Right hindlimb (tissue), 1 donor: Measurements from ENCODE around the gene RAP1GAP2.
"Not testable (repeated sequence)": the region's sequence is repeated elsewhere in the genome, so short reads cannot be mapped to it uniquely, and the experiment has no call there.

Source experiments
- DNase-seq: peaks from one replicate; pipeline ENCODE4 v3.0.0-alpha.2; 2018

Gene RAP1GAP2

DNA sequence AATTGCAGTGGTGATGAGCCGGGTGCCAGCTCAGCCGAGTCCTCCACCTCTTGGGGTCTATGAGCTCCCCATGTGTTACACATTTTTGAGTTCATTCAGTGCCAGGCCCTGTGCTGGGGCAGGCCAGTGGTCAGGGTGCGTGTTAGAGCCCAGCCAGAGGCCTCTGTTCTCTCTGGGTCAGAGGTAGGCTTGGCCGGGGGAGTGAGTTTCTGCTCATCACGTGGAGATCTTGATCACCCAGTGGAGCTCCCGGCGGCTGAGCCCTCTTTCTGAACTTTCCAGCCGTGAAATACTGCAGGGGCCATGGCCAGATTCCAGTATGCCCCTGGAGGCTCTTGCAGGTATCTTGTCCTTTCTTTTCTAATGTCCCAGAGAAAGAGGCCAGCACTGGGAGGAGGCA lies 93.0 kb downstream of the RAP1GAP2 start:
- DNase-seq, result no peak

DNA sequence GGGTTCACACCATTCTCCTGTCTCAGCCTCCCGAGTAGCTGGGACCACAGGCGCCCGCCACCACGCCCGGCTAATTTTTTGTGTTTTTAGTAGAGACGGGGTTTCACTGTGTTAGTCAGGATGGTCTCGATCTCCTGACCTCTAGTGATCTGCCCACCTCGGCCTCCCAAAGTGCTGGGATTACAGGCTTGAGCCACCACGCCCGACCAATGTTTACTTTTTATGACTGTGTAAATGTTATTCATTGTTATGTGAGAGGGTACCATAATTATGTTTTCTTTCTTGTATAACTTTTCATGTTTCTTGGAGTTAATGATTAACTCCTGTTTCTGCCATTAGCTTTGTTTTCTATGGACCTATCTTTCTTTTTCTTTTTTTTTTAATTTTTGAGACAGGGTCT lies 94.5 kb downstream of the RAP1GAP2 start:
- not testable (repeated sequence) for DNase-seq

DNA sequence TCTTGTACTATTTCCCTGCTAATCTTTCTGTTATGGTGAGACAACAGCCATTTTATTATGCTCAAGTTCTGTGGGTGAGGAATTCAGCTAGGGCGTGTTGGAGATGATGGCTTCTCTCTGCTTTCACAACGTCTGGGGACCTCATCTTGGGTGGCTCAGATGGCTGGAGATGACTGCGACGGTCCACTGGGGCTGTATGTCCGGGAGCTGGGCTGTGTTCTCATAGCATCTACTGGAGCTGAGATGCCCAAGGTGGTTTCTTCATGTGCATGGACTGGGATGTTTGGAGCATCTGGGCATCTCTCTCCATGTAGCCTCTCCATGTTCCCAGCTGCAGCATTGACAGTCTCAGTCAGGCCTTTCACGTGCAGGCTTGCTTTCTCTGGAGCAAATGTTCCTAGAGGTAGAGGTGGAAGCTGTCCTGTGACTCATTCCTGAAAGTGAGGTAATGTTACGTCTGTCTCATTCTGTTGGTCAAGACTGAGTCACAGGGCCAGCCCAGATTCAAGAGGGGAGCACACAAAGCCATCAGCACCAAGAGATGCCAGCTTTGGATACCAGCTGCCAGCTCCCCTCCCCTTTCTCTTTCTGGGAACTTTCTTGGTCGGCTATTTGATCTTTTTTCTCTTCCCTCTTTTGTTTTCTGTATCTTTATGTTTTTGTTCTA lies 96.2 kb downstream of the RAP1GAP2 start:
- DNase-seq, result no peak

DNA sequence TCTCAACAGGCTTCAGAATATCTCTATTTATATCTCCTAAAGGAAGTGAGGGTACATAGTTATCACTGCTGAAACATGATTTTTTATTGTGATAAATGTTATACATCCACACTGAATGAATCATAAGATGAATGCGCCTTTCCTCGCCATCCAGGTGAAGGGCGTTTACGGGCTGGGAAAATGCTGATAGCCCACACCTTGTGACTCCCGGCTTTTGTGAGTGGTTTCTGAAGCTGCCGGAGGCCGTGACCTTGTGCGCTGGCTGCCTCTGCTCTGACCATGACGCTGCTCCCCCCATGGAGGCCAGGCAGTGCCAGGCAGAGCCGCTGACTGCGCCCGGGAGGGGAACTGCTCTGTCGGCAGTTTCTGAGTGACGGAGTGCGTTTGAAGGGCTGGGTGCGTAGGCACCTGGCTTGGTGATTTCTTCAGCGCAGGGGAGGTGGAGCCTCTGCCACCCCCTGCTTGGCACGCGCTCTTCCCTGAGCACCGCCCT lies 97.2 kb downstream of the RAP1GAP2 start:
- no peak for DNase-seq

- DNase-seq, result no peak
Measured at GRCh38 chr17:2894782-2895181, 98.5 kb downstream of the RAP1GAP2 start.

GRCh38 chr17:2897605-2898004 lies 101.4 kb downstream of the RAP1GAP2 start:
- no peak for DNase-seq

GRCh38 chr17:2898255-2898926 lies 102.2 kb downstream of the RAP1GAP2 start:
- no peak for DNase-seq

DNA sequence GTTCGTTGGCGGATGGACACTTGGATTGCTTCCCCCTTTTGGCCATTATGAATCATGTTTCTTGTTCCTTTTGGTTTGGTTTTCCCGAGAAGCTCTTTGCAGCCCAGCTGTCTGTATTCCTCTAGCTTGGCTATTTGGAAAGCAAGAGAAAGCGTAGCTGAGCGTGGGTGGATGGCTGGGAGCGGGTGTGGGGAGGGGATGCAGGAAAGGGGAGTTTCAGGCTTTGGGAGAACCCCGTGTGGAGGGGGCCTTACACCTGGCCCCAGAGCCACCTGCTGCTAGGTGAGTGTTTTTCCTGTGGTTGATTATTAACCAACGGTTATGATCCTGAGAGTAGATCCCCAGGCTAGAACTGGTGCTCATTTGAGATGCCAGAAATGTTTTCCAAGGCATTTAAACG lies 103.7 kb downstream of the RAP1GAP2 start:
- no peak for DNase-seq

- no peak for DNase-seq
Measured at GRCh38 chr17:2900842-2901241, 104.6 kb downstream of the RAP1GAP2 start.

- DNase-seq, result no peak
Measured at GRCh38 chr17:2901582-2901981, 105.3 kb downstream of the RAP1GAP2 start.

- DNase-seq, result no peak
Measured at GRCh38 chr17:2902546-2902945, 106.3 kb downstream of the RAP1GAP2 start.

- no peak for DNase-seq
Measured at GRCh38 chr17:2903193-2903974, 107.1 kb downstream of the RAP1GAP2 start.

- peak; percentile 71 for DNase-seq
Measured at GRCh38 chr17:2904135-2904534, 107.9 kb downstream of the RAP1GAP2 start.

- no peak for DNase-seq
Measured at GRCh38 chr17:2905269-2905668, 109.0 kb downstream of the RAP1GAP2 start.

DNA sequence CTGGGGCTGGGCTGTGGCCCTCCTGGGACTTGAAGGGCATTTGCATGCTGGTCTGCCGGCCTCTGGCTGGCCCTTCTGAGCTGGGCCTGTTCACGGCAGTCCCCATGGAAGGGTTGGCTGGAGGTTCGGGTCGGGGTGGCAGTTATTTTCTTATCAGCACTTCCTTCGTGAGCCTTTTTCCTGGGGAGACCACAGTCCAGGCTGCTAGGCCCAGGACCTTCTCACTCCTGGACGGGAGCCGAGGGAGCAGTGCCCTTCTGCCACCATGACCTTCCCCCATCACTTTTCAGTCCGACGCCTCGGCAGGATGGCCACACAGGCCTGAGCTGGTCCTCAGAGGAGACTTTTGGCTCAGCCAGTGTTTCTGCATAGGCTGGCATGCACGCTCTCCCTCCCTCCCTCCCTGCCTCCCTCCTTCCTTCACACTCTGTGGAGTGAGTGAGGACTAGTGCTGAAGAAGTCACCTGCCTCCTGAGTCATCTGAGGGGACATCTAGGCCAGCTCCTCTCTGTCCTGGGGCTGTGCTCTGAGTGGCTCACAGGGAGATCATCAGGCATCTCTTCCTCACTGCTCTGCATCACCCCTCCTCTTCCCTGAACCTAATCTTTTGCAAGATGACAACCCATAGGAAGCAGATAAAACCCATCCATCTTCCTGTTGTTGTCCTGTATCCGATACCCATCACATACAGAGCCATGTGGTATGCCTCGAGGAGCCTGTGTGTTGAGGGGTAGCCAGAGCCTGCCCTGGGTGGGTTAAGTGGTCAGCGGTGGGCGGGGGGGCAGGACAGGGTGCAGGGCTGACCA lies 109.7 kb downstream of the RAP1GAP2 start:
- no peak for DNase-seq

DNA sequence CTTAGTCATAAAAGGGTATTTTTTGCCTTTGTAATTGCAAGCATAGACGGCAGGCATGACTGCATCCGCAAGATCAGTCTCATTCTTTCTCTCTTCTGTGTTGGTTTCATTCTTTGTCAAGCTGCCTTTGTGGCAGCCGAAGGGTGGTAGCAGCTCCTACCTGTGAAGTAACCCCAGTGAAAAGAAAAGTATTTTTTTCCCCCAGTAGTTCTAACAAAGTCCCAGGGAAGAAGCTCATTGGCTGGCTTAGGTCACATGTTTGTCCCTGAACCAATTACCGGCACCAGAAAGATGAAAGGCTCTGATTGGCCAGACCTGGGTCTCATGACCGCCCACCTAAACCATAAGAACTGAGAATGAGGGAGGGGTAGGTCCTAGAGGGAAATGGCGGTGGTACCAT lies 110.7 kb downstream of the RAP1GAP2 start:
- no peak for DNase-seq

GRCh38 chr17:2909175-2909845 lies 113.1 kb downstream of the RAP1GAP2 start:
- DNase-seq, result no peak

DNA sequence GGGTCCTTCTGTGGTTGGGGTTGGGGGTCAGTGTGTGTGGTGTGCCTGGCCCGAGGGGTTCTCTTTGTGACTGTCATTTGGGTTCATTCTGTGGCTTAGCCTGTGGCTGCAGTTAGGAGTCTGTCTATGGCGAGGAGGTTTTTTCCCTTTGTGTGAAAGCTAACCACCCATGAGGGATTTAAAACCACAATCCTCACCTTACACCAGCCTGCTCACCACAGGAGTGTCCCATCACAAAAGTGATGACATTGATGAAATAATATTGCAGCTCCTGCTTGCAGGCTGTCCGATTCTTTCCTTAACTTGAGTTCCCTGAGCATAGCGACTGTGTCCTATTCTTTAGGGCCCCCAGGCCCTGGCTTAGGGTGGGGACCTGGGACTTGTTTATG lies 113.6 kb downstream of the RAP1GAP2 start:
- DNase-seq, result no peak

DNA sequence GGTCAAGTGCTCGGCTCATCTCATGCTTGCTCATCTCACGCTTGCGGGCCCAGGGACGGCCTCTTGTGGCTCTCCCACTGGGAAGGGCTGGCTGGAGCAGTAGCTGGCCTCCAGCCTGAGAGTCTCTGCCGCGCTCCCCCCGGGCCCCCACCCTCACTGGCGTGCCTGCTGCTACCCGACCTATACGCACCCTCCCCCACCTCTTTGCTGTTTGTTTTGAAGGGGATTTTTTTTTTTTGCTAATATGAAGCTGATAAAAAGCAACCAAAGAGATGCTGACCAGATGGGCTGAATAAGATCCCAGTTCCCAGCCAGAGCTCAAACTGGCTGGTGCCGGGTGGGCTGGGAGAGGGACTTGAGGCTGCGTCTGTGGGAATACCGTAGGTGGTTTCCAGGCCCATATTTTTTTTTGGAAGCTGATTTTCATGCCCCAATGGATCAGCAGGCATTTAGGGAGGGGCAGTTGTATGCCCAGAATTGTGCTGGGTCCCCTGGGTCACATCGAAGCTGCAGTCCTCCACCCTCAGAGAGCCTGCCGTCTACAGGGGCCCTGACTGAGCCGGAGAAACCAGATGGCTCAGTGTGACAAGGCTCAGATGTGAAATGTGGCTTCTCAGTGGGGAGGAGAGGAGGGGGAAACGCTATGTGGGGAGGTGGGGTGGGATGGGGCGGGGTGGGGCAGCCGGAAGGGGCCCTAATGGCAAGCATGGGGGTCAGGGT lies 115.0 kb downstream of the RAP1GAP2 start:
- no peak for DNase-seq

- no peak for DNase-seq
Measured at GRCh38 chr17:2911755-2912111, 115.5 kb downstream of the RAP1GAP2 start.

DNA sequence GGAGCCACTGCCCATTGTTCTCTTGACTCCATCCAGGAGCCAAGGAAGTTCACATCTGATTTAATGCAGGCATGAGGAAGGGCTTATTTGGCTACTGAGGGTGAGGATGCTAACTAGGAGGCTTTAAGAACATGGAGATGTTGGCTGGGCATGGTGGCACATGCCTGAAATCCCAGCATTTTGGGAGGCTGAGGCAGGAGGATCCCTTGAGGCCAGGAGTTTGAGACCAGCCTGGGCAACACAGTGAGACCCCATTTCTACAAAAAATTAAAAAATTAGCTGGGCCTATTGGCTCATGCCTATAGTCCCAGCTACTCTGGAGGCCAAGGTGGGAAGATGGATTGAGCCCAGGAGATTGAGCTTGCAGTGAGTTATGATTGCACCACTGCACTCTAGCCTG lies 116.5 kb downstream of the RAP1GAP2 start:
- DNase-seq, result no peak

DNA sequence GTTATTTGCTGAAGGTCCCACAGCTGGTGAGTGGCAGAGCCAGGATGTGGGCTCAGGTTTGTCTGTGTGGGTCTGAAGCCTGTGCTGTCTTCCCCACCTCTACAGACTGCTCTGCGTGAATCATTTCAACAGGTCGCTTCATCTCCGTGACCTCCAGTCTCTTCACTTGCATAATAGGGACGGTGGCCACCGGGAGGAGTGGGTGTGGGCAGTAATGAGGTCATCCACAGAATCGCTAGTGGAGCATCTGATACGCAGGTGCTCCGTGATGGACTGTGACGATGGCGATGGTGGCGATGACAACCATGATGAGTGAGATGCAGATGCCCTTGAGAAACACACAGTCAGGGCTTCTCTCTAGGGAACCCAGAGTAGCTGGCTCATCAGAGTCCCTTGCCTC lies 120.2 kb downstream of the RAP1GAP2 start:
- no peak for DNase-seq
